ENCODE data around the gene FHAD1. TPM values are rescaled to one million over a fixed set of nuclear protein-coding genes. Genes with fewer than 3 reads are reported as not detected.

Gene FHAD1
- total and polyA plus RNA-seq, 10 of the 15 experiments (the other 5 are each of a cell fraction or from before 2014, with no cell fraction given) = 0.09 to 1.0 (median 0.32) TPM; not detected in 2

DNA sequence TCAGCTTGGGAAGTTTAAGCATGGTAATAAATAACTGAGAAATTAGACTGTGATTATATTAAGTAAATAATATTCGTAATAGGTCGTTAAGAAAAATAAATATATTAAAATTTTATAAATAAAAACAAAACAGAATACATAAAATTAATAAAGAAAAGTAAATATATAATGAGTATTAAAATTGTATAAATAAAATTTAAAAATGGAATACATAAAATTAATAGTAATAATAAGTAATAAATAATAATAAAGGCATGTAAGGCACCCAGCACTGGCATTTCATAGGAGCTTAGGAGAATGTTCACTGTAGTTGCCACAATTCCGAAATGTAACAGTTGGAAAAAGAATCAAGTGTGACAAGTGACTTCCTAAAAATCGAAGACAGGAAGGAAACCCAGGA lies 45.8 kb upstream of the FHAD1 start:
- in situ Hi-C loops (cut with MboI) = no loop called here
- intact Hi-C loops (cut with micrococcal nuclease; ENCODE audit: unreplicated experiment) = no loop called here
- ATAC-seq (no peak), FAIRE-seq (no peak), DNase-seq (ENCODE audit: low read depth, low spot score) (no peak)
- BruUV-seq (replicated peaks) = no TSS peak
- ChIA-PET POLR2A (no interaction called here), SMC1A (ENCODE audit: uncharacterized antibody, unreplicated experiment) (interaction anchor here (0.9 to 1.7 kb wide), 4 partner anchors 30 to 71 kb away, joined by 3 to 8 read pairs (median 4); no protein-coding TSS in a partner anchor), CTCF (interaction anchor here (0.9 to 1.4 kb wide), 3 partner anchors 49 to 73 kb away, joined by 3 to 4 read pairs (median 3); no protein-coding TSS in a partner anchor), RAD21 (ENCODE audit: unreplicated experiment) (interaction anchor here (0.9 to 1.1 kb wide), 2 partner anchors 20 to 70 kb away, joined by 3 to 4 read pairs; no protein-coding TSS in a partner anchor)
- Histone ChIP-seq H3K27ac (ENCODE audit: control insufficient read depth, insufficient read depth) (no peak overlapping the region), H3K9me3 (replicated peaks; ENCODE audit: control insufficient read depth, insufficient read depth, low read length) (no peaks in the 10 kb centered on the region), H3K27me3 (replicated peaks in 1 of 2; ENCODE audit: control insufficient read depth in 2 of 2, insufficient read depth in 2 of 2, low read length in 1 of 2) (no peaks in the 10 kb centered on the region), H2AFZ (ENCODE audit: control insufficient read depth, low read depth, low read length) (no peak overlapping the region), H3K9ac (ENCODE audit: control insufficient read depth, insufficient read depth, low read length) (no peak overlapping the region), H3K36me3 (ENCODE audit: control insufficient read depth in 2 of 2, insufficient read depth in 2 of 2, low read length in 1 of 2) (no peaks in the 10 kb centered on the region), H3K4me2 (ENCODE audit: control insufficient read depth, insufficient read depth) (no peak overlapping the region), H3K4me3 (no peak overlapping the region), H3K79me2 (ENCODE audit: control insufficient read depth, insufficient read depth, low read length) (no peaks in the 10 kb centered on the region), H3K4me1 (ENCODE audit: control insufficient read depth, insufficient read depth, low read length) (no peaks in the 10 kb centered on the region; the same call in 1 of the 2 replicates), H4K20me1 (ENCODE audit: control insufficient read depth, insufficient read depth) (no peaks in the 10 kb centered on the region)
- 13% methylated on average over 4 of the region's 4 CpGs for WGBS (ENCODE audit: insufficient coverage, insufficient replicate concordance, low lambda C conversion rate, missing lambda C conversion rate)
- TF ChIP-seq, protein P1, sequence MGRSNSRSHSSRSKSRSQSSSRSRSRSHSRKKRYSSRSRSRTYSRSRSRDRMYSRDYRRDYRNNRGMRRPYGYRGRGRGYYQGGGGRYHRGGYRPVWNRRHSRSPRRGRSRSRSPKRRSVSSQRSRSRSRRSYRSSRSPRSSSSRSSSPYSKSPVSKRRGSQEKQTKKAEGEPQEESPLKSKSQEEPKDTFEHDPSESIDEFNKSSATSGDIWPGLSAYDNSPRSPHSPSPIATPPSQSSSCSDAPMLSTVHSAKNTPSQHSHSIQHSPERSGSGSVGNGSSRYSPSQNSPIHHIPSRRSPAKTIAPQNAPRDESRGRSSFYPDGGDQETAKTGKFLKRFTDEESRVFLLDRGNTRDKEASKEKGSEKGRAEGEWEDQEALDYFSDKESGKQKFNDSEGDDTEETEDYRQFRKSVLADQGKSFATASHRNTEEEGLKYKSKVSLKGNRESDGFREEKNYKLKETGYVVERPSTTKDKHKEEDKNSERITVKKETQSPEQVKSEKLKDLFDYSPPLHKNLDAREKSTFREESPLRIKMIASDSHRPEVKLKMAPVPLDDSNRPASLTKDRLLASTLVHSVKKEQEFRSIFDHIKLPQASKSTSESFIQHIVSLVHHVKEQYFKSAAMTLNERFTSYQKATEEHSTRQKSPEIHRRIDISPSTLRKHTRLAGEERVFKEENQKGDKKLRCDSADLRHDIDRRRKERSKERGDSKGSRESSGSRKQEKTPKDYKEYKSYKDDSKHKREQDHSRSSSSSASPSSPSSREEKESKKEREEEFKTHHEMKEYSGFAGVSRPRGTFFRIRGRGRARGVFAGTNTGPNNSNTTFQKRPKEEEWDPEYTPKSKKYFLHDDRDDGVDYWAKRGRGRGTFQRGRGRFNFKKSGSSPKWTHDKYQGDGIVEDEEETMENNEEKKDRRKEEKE (IDR thresholded peaks at IDR 0.05) = no peak
- TF ChIP-seq SMAD1 (IDR thresholded peaks at IDR 0.05; ENCODE audit: low read depth, partially characterized antibody) = no peak
- no peak for TF ChIP-seq RAD51 (IDR thresholded peaks at IDR 0.05)
- no peak for TF ChIP-seq KDM1A (IDR thresholded peaks at IDR 0.05; ENCODE audit: borderline replicate concordance)
- no peak for TF ChIP-seq TAF1 (IDR thresholded peaks at IDR 0.05; ENCODE audit: borderline replicate concordance, low read depth, low read length)
- TF ChIP-seq NR2F1 (conservative IDR thresholded peaks at IDR 0.05) = no peak
- no peak for TF ChIP-seq SRF (IDR thresholded peaks at IDR 0.05; ENCODE audit: low read depth in 2 of 2, low read length in 2 of 2)
